Activated naive CD4-positive, alpha-beta T cell treated with Interleukin-2 at 50 U/mL for 16 hours (primary cell): ENCODE measurements around the gene CAND1.

Experiments used
- DNase-seq: peaks from one replicate; pipeline ENCODE4 v3.0.0-alpha.2; 2020

CAND1 gene

GRCh38 chr12:67348683-67349082 is 79.5 kb downstream of the CAND1 start:
- DNase-seq, result no peak

- DNase-seq, result no peak
Measured at GRCh38 chr12:67352682-67353081, 83.5 kb downstream of the CAND1 start.

GRCh38 chr12:67354322-67354721 is 85.2 kb downstream of the CAND1 start:
- DNase-seq, result peak; percentile 4

GRCh38 chr12:67354966-67355365 is 85.8 kb downstream of the CAND1 start:
- no peak for DNase-seq

GRCh38 chr12:67355428-67356379 is 86.5 kb downstream of the CAND1 start:
- DNase-seq, result peak; percentile 5

GRCh38 chr12:67356380-67356774 is 87.2 kb downstream of the CAND1 start:
- DNase-seq, result no peak

GRCh38 chr12:67357376-67358125 is 88.4 kb downstream of the CAND1 start:
- no peak for DNase-seq

GRCh38 chr12:67358781-67359338 is 89.7 kb downstream of the CAND1 start:
- no peak for DNase-seq

- DNase-seq, result no peak
Measured at GRCh38 chr12:67362526-67362925, 93.4 kb downstream of the CAND1 start.

GRCh38 chr12:67364228-67364627 is 95.1 kb downstream of the CAND1 start:
- DNase-seq, result no peak

GRCh38 chr12:67365131-67365530 is 96.0 kb downstream of the CAND1 start:
- DNase-seq, result no peak

GRCh38 chr12:67367843-67368242 is 98.7 kb downstream of the CAND1 start:
- no peak for DNase-seq
